Spleen (tissue), 11 donors: Measurements from ENCODE around the gene SUMO3. TPM values are rescaled to one million over a fixed set of nuclear protein-coding genes. Genes with fewer than 3 reads are reported as not detected.

ENCODE experiments used
- DNase-seq: peaks from one replicate; pipeline ENCODE4 v3.0.0-alpha.2; 2020
- H3K27ac ChIP-seq, 8 donors: fragments of 200-600 bp; sonication (generic) in 7 of 8; 1 replicate in 4 of 8; 2 replicates in 4 of 8; pipeline versions ENCODE4 v1.5.0 to v1.8.0; 2016 to 2021; ENCODE audit warnings: inconsistent platforms in 4 of 8, mild to moderate bottlenecking in 4 of 8, moderate library complexity in 1 of 8
- H3K27me3 ChIP-seq, 7 donors: fragments of 200-600 bp; sonication (generic) in 6 of 7; replicated peaks in 1 of 7; 1 replicate in 4 of 7; 2 replicates in 3 of 7; pipeline versions ENCODE4 v1.5.0 to v1.8.0; 2016 to 2021; ENCODE audit warnings: inconsistent platforms in 3 of 7, mild to moderate bottlenecking in 1 of 7
- H3K36me3 ChIP-seq, 6 donors: fragments of 200-600 bp; sonication (generic) in 5 of 6; 1 replicate in 4 of 6; 2 replicates in 2 of 6; pipeline versions ENCODE4 v1.5.0 to v1.8.0; 2016 to 2021; ENCODE audit warnings: inconsistent platforms in 2 of 6
- H3K4me1 ChIP-seq, 6 donors: fragments of 200-600 bp; sonication (generic) in 5 of 6; 1 replicate in 3 of 6; 2 replicates in 3 of 6; pipeline versions ENCODE4 v1.5.0 to v1.8.0; 2016 to 2021; ENCODE audit warnings: inconsistent platforms in 3 of 6
- H3K4me3 ChIP-seq, 8 donors: fragments of 200-600 bp; sonication (generic) in 7 of 8; 1 replicate in 4 of 8; 2 replicates in 4 of 8; pipeline versions ENCODE4 v1.5.0 to v1.8.0; 2016 to 2021; ENCODE audit warnings: inconsistent platforms in 4 of 8, mild to moderate bottlenecking in 4 of 8, moderate library complexity in 2 of 8
- H3K9me3 ChIP-seq, 8 donors: fragments of 200-600 bp; sonication (generic) in 7 of 8; 1 replicate in 4 of 8; 2 replicates in 4 of 8; pipeline versions ENCODE4 v1.5.0 to v1.8.0; 2016 to 2021; ENCODE audit warnings: inconsistent platforms in 4 of 8
- POLR2A ChIP-seq, 3 donors: fragments of 450-650 bp; IDR thresholded peaks; one replicate each; pipeline ENCODE4 v1.5.1; 2017; ENCODE audit warnings: antibody characterized with exemption in 3 of 3, mild to moderate bottlenecking in 1 of 3
- POLR2AphosphoS5 ChIP-seq, 3 donors: sonication (generic); formaldehyde crosslinking; IDR thresholded peaks; one replicate each; pipeline ENCODE4 v1.5.1; 2017; ENCODE audit warnings: antibody characterized with exemption in 3 of 3
- WGBS, 5 donors: extraction: QIAGEN DNeasy Blood & Tissue Kit in 3 of 5; methylation state at CpG; one replicate each; pipeline versions ENCODE4 v1.1.5 to v1.1.7; 2013 to 2018; 5-methylcytosine and 5-hydroxymethylcytosine counted together
- intact Hi-C: fragments of 100-400 bp; cut with DNase I; formaldehyde crosslinking; loops from one replicate; pipeline ENCODE4 v1.15.0; 2023; ENCODE audit warnings: low total_unique reads
- polyA plus RNA-seq, 3 donors: library from polyadenylated mRNA; stranded (reverse); fragments of 200-250 nt; gene quantifications; one replicate each; pipeline ENCODE4 v1.2.1, GENCODE V29; 2013
- total RNA-seq, 7 donors: library from RNA; depleted of rRNA in 3 of 7; stranded (reverse); fragments of >200 nt in 3 of 7; fragmentation: NEBNext Ultra II Directional in 4 of 7; extraction: Animal tissue kit (Norgen Biotek cat#: 25700) in 4 of 7; gene quantifications; one replicate each; pipeline versions ENCODE4 v1.1.0 to v1.2.1, GENCODE V29; 2016 to 2021
- TF ChIP-seq, protein P1 (sequence below), 11 experiments: fragments of 200-600 bp in 7 of 11; fragments of 450-650 bp in 4 of 11; sonication (generic) in 4 of 11; IDR thresholded peaks in 8 of 11; conservative IDR thresholded peaks in 3 of 11; 1 replicate in 7 of 11; 2 replicates in 4 of 11; pipeline versions ENCODE4 v1.4.0 to v1.8.0; 2016 to 2021; ENCODE audit warnings: antibody characterized with exemption in 11 of 11, inconsistent platforms in 4 of 11, mild to moderate bottlenecking in 1 of 11
- donor health status: healthy with polysubstance abuse.
- donor health status: DM: no; HTN: no; CAD: no; lungs with moderate emphysema.
- donor health status: DM: no; HTN: no; CAD: no.
- donor health status: Bipolar disorder and iron deficiency.
- donor health status: healthy.
- donor health status: DM: no; HTN: no; CAD: no.
- donor health status: DM: yes; HTN: yes; CAD: no.

The SUMO3 gene
- total and polyA plus RNA-seq, 10 donors = 38.2 to 101 (median 68.4) TPM

GRCh38 chr21:44760376-44760775 is 57.5 kb downstream of the SUMO3 start:
- peaks cover 0 to 3% (median 0%) of the 10 kb centered on the region in 8 donors for H3K9me3 ChIP-seq
- no peak overlapping the region for H3K4me3 ChIP-seq
- TF ChIP-seq, protein P1, sequence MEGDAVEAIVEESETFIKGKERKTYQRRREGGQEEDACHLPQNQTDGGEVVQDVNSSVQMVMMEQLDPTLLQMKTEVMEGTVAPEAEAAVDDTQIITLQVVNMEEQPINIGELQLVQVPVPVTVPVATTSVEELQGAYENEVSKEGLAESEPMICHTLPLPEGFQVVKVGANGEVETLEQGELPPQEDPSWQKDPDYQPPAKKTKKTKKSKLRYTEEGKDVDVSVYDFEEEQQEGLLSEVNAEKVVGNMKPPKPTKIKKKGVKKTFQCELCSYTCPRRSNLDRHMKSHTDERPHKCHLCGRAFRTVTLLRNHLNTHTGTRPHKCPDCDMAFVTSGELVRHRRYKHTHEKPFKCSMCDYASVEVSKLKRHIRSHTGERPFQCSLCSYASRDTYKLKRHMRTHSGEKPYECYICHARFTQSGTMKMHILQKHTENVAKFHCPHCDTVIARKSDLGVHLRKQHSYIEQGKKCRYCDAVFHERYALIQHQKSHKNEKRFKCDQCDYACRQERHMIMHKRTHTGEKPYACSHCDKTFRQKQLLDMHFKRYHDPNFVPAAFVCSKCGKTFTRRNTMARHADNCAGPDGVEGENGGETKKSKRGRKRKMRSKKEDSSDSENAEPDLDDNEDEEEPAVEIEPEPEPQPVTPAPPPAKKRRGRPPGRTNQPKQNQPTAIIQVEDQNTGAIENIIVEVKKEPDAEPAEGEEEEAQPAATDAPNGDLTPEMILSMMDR (IDR thresholded peaks at IDR 0.05 in 8 of 11, conservative IDR thresholded peaks at IDR 0.05 in 3 of 11) = no peak
- TF ChIP-seq POLR2AphosphoS5 (IDR thresholded peaks at IDR 0.05) (no peak), POLR2A (IDR thresholded peaks at IDR 0.05) (no peak)
- H3K36me3 ChIP-seq = no peaks in the 10 kb centered on the region
- 83 to 89% (median 84%) methylated on average over 9 of the region's 9 CpGs for WGBS, 5 donors
- H3K4me1 ChIP-seq = peaks cover 0 to 6% (median 5%) of the 10 kb centered on the region in 6 donors
- H3K27me3 ChIP-seq = peaks cover 0 to 8% (median 0%) of the 10 kb centered on the region in 7 donors
- no peak overlapping the region for H3K27ac ChIP-seq
- intact Hi-C loops = no loop called here
- no peak for DNase-seq

DNA sequence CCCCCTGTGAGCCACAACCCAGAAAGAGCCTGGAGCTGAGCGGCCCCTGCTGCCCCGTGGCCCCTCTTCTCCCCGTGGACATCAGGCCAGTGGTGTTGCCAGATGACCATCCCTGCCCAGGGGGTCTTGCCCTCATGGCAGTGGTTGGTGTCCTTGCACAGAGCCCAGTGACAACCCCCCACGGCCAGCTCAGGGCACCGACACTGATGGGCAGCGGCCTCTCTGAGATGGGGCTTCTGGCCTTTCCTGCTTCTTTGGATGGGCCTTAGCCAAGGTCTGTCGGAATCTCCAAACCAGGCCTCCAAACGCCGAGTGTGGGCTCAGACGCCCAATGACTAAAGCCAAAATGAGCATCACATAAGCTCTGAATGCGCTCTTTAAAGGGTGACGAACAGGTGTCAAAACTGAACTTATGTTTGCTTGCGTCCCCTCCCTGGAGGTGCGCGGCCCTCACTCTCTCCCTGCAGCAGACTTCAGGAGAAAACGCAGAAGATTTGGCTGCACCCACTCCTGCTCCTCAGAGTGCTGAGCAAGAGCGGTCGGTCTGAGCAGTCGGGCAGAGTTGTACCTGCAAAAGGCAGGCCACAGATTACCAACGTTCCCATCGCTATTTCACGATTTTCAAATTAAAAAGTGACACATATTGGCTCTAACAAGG is 58.1 kb downstream of the SUMO3 start:
- Histone ChIP-seq H3K9me3 (peaks cover 0 to 8% (median 0%) of the 10 kb centered on the region in 8 donors), H3K27ac (no peak overlapping the region), H3K36me3 (no peaks in the 10 kb centered on the region), H3K27me3 (peaks cover 0 to 8% (median 0%) of the 10 kb centered on the region in 7 donors), H3K4me3 (no peak overlapping the region), H3K4me1 (peaks cover 0 to under 1% (median 0%) of the 10 kb centered on the region in 6 donors)
- DNase-seq = peak; percentile 54
- TF ChIP-seq, protein P1 (IDR thresholded peaks at IDR 0.05 in 8 of 11, conservative IDR thresholded peaks at IDR 0.05 in 3 of 11) = no peak
- intact Hi-C loops = no loop called here
- 85 to 95% (median 92%) methylated on average over 16 to 22 of the region's 22 CpGs for WGBS, 5 donors

DNA sequence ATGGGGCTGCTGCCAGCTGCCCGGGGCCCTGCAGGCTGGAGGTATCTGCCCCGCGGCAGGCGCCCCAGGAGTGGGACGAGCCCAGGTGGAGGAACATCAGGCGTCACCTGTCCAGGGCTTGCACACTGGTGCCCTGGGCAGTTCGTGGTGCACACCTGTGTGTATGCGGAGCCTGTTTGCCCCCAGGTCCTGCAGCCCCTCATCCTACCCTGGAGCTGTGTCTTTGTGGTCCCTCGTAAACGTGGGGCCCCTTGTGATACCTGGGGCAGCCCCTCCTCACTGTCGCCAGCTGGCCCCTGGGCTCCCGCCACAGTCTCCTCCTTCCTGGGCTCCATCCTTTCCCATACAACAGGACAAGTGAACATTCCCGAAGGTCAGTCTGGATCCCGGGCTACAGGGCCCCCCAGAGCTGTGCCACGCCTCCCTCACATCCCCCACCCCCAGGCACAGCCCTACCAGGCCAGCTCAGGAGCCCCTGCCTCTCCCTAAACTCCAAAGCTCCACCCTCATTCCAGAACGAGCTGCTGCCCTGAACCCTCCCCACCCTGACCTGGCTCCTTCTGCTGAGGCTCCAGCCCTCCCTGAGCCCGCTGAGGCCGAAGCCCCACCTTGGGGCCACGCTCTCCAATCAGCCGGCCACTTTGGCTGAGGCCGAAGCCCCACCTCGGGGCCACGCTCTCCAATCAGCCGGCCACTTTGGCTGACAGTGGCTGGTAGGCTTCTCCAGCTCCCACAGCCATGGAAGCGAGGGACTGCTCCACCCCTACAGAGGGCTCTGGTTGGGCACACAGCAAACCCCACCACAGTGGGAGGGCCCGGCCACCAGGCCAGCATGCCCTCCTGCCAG is 58.9 kb downstream of the SUMO3 start:
- 75 to 84% (median 80%) methylated on average over 24 to 26 of the region's 26 CpGs for WGBS, 5 donors
- Histone ChIP-seq H3K27ac (no peak overlapping the region), H3K4me3 (no peak overlapping the region), H3K4me1 (no peaks in the 10 kb centered on the region), H3K27me3 (peaks cover 0 to 8% (median 0%) of the 10 kb centered on the region in 7 donors), H3K36me3 (no peaks in the 10 kb centered on the region), H3K9me3 (peaks cover 0 to 13% (median 0%) of the 10 kb centered on the region in 8 donors)
- no peak for TF ChIP-seq POLR2A (IDR thresholded peaks at IDR 0.05)
- no peak for TF ChIP-seq POLR2AphosphoS5 (IDR thresholded peaks at IDR 0.05)
- TF ChIP-seq, protein P1 (IDR thresholded peaks at IDR 0.05 in 8 of 11, conservative IDR thresholded peaks at IDR 0.05 in 3 of 11) = no peak
- peak; percentile 43 for DNase-seq
- intact Hi-C loops = no loop called here

- TF ChIP-seq POLR2AphosphoS5 (IDR thresholded peaks at IDR 0.05) = no peak
- no peak for TF ChIP-seq POLR2A (IDR thresholded peaks at IDR 0.05)
- TF ChIP-seq, protein P1 (IDR thresholded peaks at IDR 0.05 in 8 of 11, conservative IDR thresholded peaks at IDR 0.05 in 3 of 11) = no peak
- no peak for DNase-seq
- Histone ChIP-seq H3K36me3 (no peaks in the 10 kb centered on the region), H3K27me3 (peaks cover 0 to 8% (median 0%) of the 10 kb centered on the region in 7 donors), H3K4me3 (no peak overlapping the region), H3K9me3 (peaks cover 0 to 13% (median 0%) of the 10 kb centered on the region in 8 donors), H3K27ac (no peak overlapping the region), H3K4me1 (no peaks in the 10 kb centered on the region)
- intact Hi-C loops = no loop called here
- WGBS, 5 donors = 85 to 100% (median 97%) methylated on average over 4 to 8 of the region's 8 CpGs
Measured at GRCh38 chr21:44758141-44758561, 59.7 kb downstream of the SUMO3 start.
